Activated naive CD4-positive, alpha-beta T cell treated with anti-CD3 and anti-CD28 coated beads, Interleukin-2, amount 50 U/mL, for 24 hours (primary cell): Measurements from ENCODE around the gene BCAS3.

Experiments
- H3K27ac Mint-ChIP-seq: one replicate; pipeline ENCODE4 v1.8.0; 2021; ENCODE audit warnings: mild to moderate bottlenecking, mixed read lengths
- H3K27me3 Mint-ChIP-seq: one replicate; pipeline ENCODE4 v1.8.0; 2021; ENCODE audit warnings: mixed read lengths
- H3K36me3 Mint-ChIP-seq: one replicate; pipeline ENCODE4 v1.8.0; 2021; ENCODE audit warnings: mixed read lengths
- H3K4me1 Mint-ChIP-seq: one replicate; pipeline ENCODE4 v1.8.0; 2021; ENCODE audit warnings: mixed read lengths
- H3K4me3 Mint-ChIP-seq: one replicate; pipeline ENCODE4 v1.8.0; 2021; ENCODE audit warnings: mild to moderate bottlenecking, mixed read lengths
- H3K9me3 Mint-ChIP-seq: one replicate; pipeline ENCODE4 v1.8.0; 2021; ENCODE audit warnings: mixed read lengths

BCAS3 gene

GRCh38 chr17:61122326-61122913 is 444.8 kb downstream of the BCAS3 start:
- H3K27me3 Mint-ChIP-seq, result no peaks in the 10 kb centered on the region
- no peak overlapping the region for H3K4me3 Mint-ChIP-seq
- H3K27ac Mint-ChIP-seq, result no peak overlapping the region
- H3K4me1 Mint-ChIP-seq, result peaks cover 5% of the 10 kb centered on the region
- peaks cover 4% of the 10 kb centered on the region for H3K36me3 Mint-ChIP-seq
- H3K9me3 Mint-ChIP-seq, result no peaks in the 10 kb centered on the region

DNA sequence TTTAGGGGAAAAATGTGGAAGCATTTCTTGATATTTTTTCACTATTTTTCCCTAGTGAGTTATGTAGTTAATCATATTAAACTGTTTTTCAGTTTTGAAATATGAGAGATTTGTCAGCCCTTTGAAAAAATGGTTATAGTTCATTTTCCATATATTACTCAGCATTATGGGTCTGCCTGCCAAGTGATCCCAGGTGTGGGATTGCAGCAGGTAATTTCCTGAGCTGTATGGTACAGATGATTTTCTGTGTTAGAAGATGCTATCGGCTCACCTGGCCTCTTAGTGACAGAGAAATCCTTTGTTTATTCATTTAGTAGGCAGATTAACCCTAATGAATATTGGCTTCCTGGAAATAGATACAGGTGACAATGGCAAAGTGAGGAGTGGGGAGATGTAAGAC is 446.9 kb downstream of the BCAS3 start:
- no peak overlapping the region for H3K4me3 Mint-ChIP-seq
- no peaks in the 10 kb centered on the region for H3K36me3 Mint-ChIP-seq
- H3K4me1 Mint-ChIP-seq, result peaks cover 16% of the 10 kb centered on the region
- H3K27me3 Mint-ChIP-seq, result no peaks in the 10 kb centered on the region
- H3K27ac Mint-ChIP-seq, result no peak overlapping the region
- no peaks in the 10 kb centered on the region for H3K9me3 Mint-ChIP-seq

DNA sequence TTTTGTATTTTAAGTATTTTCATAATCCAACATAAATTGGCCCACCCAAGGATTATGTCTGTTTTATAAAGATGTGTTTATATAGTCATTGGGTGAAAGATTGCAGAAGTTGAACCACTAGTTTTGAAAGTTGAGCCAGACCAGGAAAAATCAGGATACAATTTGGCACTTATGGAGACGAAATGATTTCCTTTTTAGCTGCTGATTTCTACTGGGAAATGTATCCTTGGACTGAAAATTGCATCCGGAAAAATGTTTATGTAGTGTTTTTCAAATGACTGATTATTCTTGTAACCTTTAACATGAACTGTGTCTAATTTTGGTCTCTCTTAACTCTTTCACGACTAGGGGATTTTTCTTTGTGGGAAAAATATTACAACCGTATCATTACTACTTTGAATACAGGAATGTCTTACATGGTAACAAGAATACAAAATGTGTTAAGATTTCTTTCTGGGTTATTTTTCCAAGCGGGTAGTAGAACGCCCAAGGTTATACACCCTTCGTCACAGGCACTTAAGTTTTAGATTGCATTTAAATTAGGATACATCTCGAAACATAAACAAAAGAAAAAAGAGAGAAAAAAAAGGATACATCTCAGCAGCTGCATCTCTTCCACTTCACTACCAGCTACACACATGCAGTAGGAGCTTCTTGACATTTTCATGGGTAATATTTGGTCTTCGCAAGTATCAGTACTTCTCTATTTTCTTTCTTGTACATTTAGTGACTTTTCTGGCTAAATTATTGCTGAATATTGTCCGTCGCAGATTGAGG is 449.0 kb downstream of the BCAS3 start:
- Mint-ChIP-seq H3K36me3 (no peaks in the 10 kb centered on the region), H3K27me3 (no peaks in the 10 kb centered on the region), H3K4me3 (no peak overlapping the region), H3K4me1 (peaks cover 17% of the 10 kb centered on the region), H3K9me3 (no peaks in the 10 kb centered on the region), H3K27ac (no peak overlapping the region)

DNA sequence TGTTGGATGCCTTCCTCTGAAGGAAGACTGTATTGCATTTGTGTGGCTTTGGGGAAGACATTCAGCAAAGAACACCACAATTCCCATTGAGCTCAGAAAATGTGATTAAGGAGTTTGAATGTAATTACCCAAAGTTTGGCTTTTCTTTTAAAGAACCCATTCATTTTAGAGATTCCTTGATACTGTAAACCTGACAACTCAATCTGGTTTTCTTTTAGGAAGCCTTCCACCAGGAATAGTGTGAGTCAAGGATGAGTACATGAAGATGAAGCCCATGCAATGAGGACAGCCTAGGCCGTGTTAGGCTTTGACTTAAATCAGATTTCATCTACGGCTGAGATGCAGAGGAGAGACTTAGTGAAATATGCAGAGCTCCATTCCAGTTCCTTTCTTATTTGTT is 450.3 kb downstream of the BCAS3 start:
- no peak overlapping the region for H3K27ac Mint-ChIP-seq
- peaks cover 29% of the 10 kb centered on the region for H3K4me1 Mint-ChIP-seq
- H3K4me3 Mint-ChIP-seq, result no peak overlapping the region

DNA sequence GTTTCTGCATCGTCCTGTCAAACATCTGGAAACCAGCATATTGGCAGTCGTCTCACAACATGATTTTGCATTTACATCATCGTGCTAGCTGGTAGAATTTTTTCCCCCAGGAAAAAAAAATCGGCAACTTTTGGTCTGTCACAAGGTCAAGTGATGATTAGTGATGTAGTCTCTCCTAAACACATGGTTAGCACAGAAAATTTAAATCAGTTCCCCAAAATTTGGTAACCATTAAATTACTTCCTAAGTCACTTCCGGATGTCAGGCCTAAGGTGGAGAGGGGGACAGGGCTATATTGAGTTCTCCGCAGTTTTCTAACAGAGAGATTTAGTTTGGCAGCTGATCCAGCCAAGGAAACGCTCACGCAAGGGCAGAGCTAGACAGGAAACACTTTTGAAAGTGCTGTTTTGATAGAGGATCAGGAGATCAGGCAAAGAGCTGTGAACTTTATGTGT is 451.0 kb downstream of the BCAS3 start:
- Mint-ChIP-seq H3K27ac (no peak overlapping the region), H3K36me3 (no peaks in the 10 kb centered on the region), H3K9me3 (no peaks in the 10 kb centered on the region), H3K27me3 (no peaks in the 10 kb centered on the region), H3K4me3 (no peak overlapping the region), H3K4me1 (peaks cover 36% of the 10 kb centered on the region)

More for the DNA sequence above, 450.3 kb downstream of the BCAS3 start:
- Mint-ChIP-seq H3K9me3 (no peaks in the 10 kb centered on the region), H3K27me3 (no peaks in the 10 kb centered on the region), H3K36me3 (no peaks in the 10 kb centered on the region)

DNA sequence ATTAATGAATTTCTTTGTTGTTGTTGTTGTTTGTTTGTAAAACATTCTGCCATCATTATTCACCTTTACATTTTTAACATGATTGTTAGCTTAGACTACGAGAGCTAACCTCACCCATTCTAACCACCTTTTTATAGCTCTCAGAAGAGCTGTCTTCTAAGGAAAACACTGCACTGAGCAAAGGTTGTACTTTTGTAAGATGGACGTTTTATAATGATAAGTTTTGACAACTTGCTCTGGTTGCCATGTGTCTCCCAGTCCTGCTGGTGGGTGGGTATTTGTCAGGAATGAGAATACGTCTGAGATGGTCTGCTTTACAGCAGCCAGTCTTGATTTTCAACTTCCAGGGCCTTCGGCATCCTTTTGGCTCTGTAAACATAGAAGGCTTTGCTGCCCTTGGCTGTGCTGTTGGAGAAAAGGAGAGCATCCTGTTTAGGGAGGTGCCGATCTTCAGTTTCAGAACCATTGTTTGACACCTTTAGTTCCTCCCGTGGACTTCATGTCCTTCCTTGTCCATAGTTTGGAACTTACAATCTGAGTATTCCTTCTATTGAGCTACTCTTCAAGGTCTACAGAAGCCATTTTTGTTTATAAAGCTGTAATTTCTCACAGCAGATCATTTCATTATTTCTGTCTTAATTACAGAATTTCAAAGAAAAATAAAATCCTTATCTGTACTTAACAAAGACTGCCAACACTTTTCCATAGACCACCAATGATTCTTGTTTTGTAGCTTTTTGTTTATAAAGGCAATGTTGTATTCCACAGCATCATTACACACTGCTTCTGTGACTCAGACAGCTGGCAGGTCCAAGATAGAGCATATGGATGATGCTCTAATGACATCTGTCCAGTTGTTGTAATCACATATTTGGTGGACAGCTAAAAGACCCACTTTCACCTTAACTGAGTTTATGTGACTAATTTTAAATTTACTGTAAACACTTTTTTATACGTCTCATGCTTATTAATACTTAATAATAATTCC is 451.9 kb downstream of the BCAS3 start:
- no peaks in the 10 kb centered on the region for H3K27me3 Mint-ChIP-seq
- peaks cover 36% of the 10 kb centered on the region for H3K4me1 Mint-ChIP-seq
- H3K27ac Mint-ChIP-seq, result no peak overlapping the region
- no peaks in the 10 kb centered on the region for H3K36me3 Mint-ChIP-seq
- no peak overlapping the region for H3K4me3 Mint-ChIP-seq
- H3K9me3 Mint-ChIP-seq, result no peaks in the 10 kb centered on the region

- Mint-ChIP-seq H3K4me1 (peaks cover 36% of the 10 kb centered on the region), H3K36me3 (no peaks in the 10 kb centered on the region), H3K27ac (no peak overlapping the region), H3K27me3 (no peaks in the 10 kb centered on the region), H3K4me3 (no peak overlapping the region), H3K9me3 (no peaks in the 10 kb centered on the region)
Measured at GRCh38 chr17:61130330-61130729, 452.7 kb downstream of the BCAS3 start.

DNA sequence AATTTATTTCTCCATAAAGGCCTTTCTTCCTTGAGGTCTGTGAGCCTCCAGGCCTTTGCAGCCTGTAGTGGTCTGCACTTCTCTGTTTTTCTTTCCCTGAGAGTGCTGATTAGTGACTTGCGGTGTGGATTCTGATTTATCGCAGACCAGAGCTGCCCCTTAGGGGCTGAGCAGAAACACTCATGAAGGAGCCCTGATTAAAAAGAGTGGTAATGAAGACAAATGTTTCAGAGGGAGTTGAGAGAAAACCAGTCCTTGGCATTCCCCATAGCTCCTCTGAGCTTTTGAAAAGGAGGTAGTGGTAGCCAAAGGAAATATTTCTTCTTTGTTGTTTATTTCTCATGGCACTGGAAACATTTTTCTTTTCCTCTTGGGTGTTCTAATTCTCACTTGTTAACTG is 453.9 kb downstream of the BCAS3 start:
- H3K27ac Mint-ChIP-seq, result no peak overlapping the region
- peaks cover 36% of the 10 kb centered on the region for H3K4me1 Mint-ChIP-seq
- no peaks in the 10 kb centered on the region for H3K9me3 Mint-ChIP-seq

DNA sequence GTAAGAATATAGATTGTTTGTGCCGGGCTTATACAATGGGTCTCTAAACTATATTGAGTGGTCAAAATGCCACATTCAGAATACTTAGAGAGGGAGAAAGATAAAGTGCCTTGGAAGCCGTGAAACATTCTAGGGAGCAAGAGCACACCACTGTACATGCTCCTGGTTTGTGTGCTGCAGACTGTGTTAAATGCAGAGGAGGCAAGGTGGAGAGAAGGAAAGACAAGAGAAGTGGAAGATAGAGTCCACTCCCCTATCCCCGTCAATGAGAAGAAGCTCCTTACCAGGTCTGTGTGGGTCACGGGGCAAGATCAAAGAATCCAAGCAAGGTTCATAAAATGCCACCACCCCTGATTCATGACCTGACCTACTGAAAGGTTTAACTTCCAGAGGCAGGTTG is 454.9 kb downstream of the BCAS3 start:
- H3K27ac Mint-ChIP-seq, result no peak overlapping the region
- no peaks in the 10 kb centered on the region for H3K9me3 Mint-ChIP-seq
- H3K27me3 Mint-ChIP-seq, result no peaks in the 10 kb centered on the region
- no peaks in the 10 kb centered on the region for H3K36me3 Mint-ChIP-seq
- H3K4me3 Mint-ChIP-seq, result no peak overlapping the region
- peaks cover 39% of the 10 kb centered on the region for H3K4me1 Mint-ChIP-seq

More for the DNA sequence above, 453.9 kb downstream of the BCAS3 start:
- Mint-ChIP-seq H3K4me3 (no peak overlapping the region), H3K27me3 (no peaks in the 10 kb centered on the region), H3K36me3 (no peaks in the 10 kb centered on the region)

DNA sequence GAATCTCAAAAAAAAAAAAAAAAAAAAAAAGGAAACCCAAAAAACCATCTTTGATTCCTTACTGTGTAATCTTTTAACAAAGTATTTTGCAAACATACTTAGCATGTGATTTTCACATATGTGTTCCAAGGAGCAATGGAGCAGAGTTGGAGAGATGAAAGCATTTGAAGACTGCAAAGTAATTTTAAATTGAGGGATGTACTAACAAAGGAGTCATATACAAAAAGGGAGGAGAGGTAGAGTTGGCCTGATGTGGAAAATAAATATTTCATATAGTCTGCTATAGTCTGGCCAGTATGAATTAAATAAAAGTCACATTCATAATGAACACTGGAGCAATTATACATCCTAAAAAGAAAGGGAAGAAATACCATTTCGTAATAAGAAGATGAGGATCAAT is 456.2 kb downstream of the BCAS3 start:
- Mint-ChIP-seq H3K36me3 (no peaks in the 10 kb centered on the region), H3K27ac (no peak overlapping the region), H3K27me3 (no peaks in the 10 kb centered on the region), H3K9me3 (no peaks in the 10 kb centered on the region), H3K4me3 (no peak overlapping the region), H3K4me1 (peaks cover 40% of the 10 kb centered on the region)

DNA sequence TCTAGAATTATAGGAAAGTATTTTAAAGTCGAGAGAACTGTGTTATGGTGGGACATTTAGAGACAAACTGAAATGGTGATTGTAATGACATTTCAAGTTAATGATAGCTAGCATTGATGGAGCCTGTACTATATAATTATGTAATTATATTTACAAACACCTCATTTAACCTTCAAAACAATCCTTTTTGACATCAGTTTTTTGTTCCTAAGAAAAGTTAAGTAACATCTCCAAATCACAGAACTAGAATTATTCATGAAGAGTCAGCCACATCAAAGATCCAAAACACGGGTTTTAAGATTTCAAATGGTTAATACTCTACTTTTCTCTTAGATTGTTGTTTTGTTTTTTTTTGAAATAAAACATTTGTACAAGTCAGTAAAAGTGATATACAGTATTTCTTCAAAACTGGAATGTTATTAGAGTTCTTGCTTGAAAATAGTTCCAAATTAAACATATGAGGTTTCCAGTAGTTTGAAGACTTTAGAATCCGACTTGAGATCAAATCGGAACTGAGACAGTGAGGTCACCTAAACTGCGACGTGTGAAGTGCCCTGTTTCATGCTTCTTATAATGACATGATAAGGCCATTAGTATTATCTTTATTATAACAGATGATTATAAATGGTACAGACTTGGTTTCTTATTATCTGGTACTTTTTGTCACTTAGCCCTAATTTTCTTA is 457.0 kb downstream of the BCAS3 start:
- H3K9me3 Mint-ChIP-seq, result no peaks in the 10 kb centered on the region
- H3K36me3 Mint-ChIP-seq, result no peaks in the 10 kb centered on the region
- no peaks in the 10 kb centered on the region for H3K27me3 Mint-ChIP-seq
- H3K27ac Mint-ChIP-seq, result no peak overlapping the region
- H3K4me3 Mint-ChIP-seq, result no peak overlapping the region
- peaks cover 40% of the 10 kb centered on the region for H3K4me1 Mint-ChIP-seq

GRCh38 chr17:61135782-61136181 is 458.1 kb downstream of the BCAS3 start:
- Mint-ChIP-seq H3K36me3 (no peaks in the 10 kb centered on the region), H3K9me3 (no peaks in the 10 kb centered on the region), H3K27me3 (no peaks in the 10 kb centered on the region), H3K4me1 (peaks cover 48% of the 10 kb centered on the region), H3K4me3 (peak overlapping the region; percentile 1), H3K27ac (no peak overlapping the region)

GRCh38 chr17:61136296-61136695 is 458.6 kb downstream of the BCAS3 start:
- Mint-ChIP-seq H3K9me3 (no peaks in the 10 kb centered on the region), H3K36me3 (no peaks in the 10 kb centered on the region), H3K4me1 (peaks cover 51% of the 10 kb centered on the region), H3K27ac (no peak overlapping the region), H3K4me3 (peak overlapping the region; percentile 1), H3K27me3 (no peaks in the 10 kb centered on the region)

- H3K4me3 Mint-ChIP-seq, result peak overlapping the region; percentile 72
- H3K9me3 Mint-ChIP-seq, result no peaks in the 10 kb centered on the region
- H3K27ac Mint-ChIP-seq, result peak overlapping the region; percentile 95
- no peaks in the 10 kb centered on the region for H3K36me3 Mint-ChIP-seq
- peaks cover 37% of the 10 kb centered on the region for H3K4me1 Mint-ChIP-seq
- no peaks in the 10 kb centered on the region for H3K27me3 Mint-ChIP-seq
Measured at GRCh38 chr17:61139219-61139618, 461.6 kb downstream of the BCAS3 start.

DNA sequence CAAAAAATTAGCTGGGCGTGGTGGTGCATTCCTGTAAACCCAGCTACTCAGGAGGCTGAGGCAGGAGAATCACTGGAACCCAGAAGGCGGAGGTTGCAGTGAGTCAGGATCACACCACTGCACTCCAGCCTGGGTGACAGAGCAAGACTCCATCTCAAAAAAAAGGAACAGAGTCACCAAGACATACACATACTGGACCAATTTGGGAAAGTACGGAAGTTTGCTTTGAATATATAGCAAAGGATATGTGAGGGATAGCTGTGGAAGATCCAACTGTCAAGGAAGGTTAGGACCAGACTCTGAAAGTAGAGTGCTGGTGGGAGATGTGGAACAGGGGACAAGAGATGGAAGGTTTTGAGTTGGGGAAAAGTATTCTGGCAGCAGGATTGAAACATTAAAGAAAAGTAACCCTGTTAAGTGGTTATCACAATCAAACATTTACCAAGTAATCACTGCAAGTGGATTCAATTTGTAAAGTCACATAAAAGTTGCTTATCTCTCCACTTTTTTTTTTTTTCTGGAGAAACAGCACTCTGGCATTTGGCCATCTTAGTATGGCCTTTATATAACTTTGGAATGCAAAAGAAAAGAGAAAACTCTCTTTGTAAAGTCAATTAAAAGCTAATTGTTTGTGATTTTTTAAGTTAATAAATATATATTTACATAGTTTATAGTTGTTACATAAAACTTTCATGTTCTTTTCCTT is 462.6 kb downstream of the BCAS3 start:
- Mint-ChIP-seq H3K9me3 (no peaks in the 10 kb centered on the region), H3K27me3 (no peaks in the 10 kb centered on the region), H3K4me1 (peaks cover 40% of the 10 kb centered on the region), H3K27ac (peak overlapping the region; percentile 6), H3K36me3 (no peaks in the 10 kb centered on the region), H3K4me3 (no peak overlapping the region)
